Activated T-helper 1 cell treated with anti-CD3 and anti-CD28 coated beads, Interleukin-12 subunit alpha, Interleukin-12 subunit beta, Interleukin-2, Interleukin-4 antibody, amounts not matched to agents 30 ng/mL and 10 ng/mL and 1 ng/mL, durations not matched to agents 14 hours and 24 hours and 36 hours (primary cell): Measurements from ENCODE around the gene DBF4. TPM values are rescaled to one million over a fixed set of nuclear protein-coding genes. Genes with fewer than 3 reads are reported as not detected.
A peak's percentile ranks its signal among the peaks of the same experiment; 100 is the strongest.
"Not testable (repeated sequence)": the region's sequence is repeated elsewhere in the genome, so short reads cannot be mapped to it uniquely, and the experiment has no call there.

Source experiments
- DNase-seq: peaks from one replicate; pipeline ENCODE4 v3.0.0; 2021; ENCODE audit warnings: low spot score
- H3K27ac Mint-ChIP-seq: one replicate; pipeline ENCODE4 v1.8.0; 2021; ENCODE audit warnings: mild to moderate bottlenecking, mixed read lengths
- H3K27me3 Mint-ChIP-seq: one replicate; pipeline ENCODE4 v1.8.0; 2022; ENCODE audit warnings: mild to moderate bottlenecking, moderate library complexity, mixed read lengths; ENCODE audit not compliant: insufficient read depth
- H3K36me3 Mint-ChIP-seq: one replicate; pipeline ENCODE4 v1.8.0; 2021; ENCODE audit warnings: low read depth, mixed read lengths
- H3K4me1 Mint-ChIP-seq: one replicate; pipeline ENCODE4 v1.8.0; 2021; ENCODE audit warnings: low read depth, mixed read lengths
- H3K4me3 Mint-ChIP-seq: one replicate; pipeline ENCODE4 v1.8.0; 2021; ENCODE audit warnings: mild to moderate bottlenecking, moderate library complexity, mixed read lengths
- H3K9me3 Mint-ChIP-seq: one replicate; pipeline ENCODE4 v1.8.0; 2021; ENCODE audit warnings: mixed read lengths
- intact Hi-C: fragments of 100-400 bp; cut with micrococcal nuclease; formaldehyde crosslinking; loops from one replicate; pipeline ENCODE4 v1.15.1; 2024
- total RNA-seq: library from RNA; stranded (reverse); gene quantifications from 2 replicates; pipeline ENCODE4 v1.2.3, GENCODE V29; 2022

Gene DBF4
- total RNA-seq, 1 donor from 2014 or later: 68.6 TPM

DNA sequence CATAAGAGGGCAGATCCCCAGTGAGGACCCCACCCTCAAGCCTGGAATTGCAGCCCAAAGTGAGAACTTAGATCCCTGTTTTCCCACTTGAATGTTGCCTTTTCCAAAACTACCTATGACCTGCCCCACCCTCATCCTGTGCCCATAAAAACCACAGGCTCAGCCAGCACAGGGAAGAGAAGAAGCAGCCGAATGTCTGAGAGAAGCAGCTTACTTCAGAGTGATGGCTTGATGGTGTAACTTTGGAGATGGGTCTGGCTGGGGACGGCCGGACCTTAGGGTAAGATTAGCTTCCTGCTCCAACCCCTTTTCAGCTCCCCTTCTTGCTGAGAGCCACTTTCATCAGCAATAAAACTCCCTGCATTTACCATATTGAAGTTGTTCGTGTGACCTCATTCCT, 5.8 kb upstream of the DBF4 start:
- peaks cover 61% of the 10 kb centered on the region for H3K36me3 Mint-ChIP-seq
- H3K9me3 Mint-ChIP-seq: peaks cover 47% of the 10 kb centered on the region
- intact Hi-C loops: loop anchor here (10.0 kb wide), 1 partner anchor 816 kb away; the partner anchor contains the start of gene ELAPOR2
- peaks cover 32% of the 10 kb centered on the region for H3K4me1 Mint-ChIP-seq
- H3K27ac Mint-ChIP-seq: no peak overlapping the region
- no peak overlapping the region for H3K4me3 Mint-ChIP-seq
- DNase-seq: no peak
- H3K27me3 Mint-ChIP-seq: no peaks in the 10 kb centered on the region

DNA sequence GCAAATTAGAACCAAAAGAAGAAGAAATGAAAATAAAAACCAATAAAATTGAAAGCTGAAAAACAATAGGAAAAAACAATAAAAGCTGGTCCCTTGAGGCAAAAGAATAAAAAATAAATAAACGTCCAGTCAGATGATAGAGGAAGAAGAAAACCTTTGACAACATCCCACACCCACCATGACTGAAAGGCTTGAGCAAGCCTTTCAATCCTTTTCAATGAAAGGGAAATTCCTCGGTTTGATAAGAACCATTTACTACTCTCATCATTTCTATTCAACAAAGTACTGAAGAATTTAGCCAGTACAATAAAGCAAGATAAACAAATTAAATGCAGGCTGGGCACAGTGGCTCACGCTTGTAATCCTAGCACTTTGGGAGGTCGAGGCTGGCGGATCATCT, 3.9 kb upstream of the DBF4 start:
- Mint-ChIP-seq H3K4me3 (no peak overlapping the region), H3K4me1 (peaks cover 32% of the 10 kb centered on the region), H3K9me3 (peaks cover 31% of the 10 kb centered on the region), H3K36me3 (peaks cover 47% of the 10 kb centered on the region), H3K27me3 (no peaks in the 10 kb centered on the region), H3K27ac (no peak overlapping the region)
- no peak for DNase-seq
- intact Hi-C loops: loop anchor here (10.0 kb wide), 1 partner anchor 818 kb away; the partner anchor contains the start of gene ELAPOR2

DNA sequence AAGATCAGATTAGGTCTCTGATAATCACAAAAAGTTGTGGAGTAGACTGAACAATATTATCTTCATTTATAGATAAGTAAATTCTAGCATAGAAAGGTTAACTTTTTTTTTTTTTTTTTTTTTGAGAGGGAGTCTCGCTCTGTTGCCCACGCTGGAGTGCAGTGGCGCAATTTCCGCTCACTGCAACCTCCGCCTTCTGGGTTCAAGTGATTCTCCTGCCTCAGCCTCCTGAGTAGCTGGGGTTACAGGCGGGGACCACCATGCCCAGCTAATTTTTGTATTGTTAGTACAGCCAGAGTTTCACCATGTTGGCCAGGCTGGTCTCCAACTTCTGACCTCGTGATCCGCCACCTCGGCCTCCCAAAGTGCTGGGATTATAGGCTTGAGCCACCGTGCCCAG, 3.0 kb upstream of the DBF4 start:
- intact Hi-C loops: loop anchor here (10.0 kb wide), 1 partner anchor 819 kb away; the partner anchor contains the start of gene ELAPOR2
- not testable (repeated sequence) for H3K27ac Mint-ChIP-seq, DNase-seq, H3K27me3 Mint-ChIP-seq
- H3K4me3 Mint-ChIP-seq: peak overlapping the region; percentile 80
- H3K9me3 Mint-ChIP-seq: peaks cover 27% of the 10 kb centered on the region
- peaks cover 47% of the 10 kb centered on the region for H3K36me3 Mint-ChIP-seq
- peaks cover 37% of the 10 kb centered on the region for H3K4me1 Mint-ChIP-seq

DNA sequence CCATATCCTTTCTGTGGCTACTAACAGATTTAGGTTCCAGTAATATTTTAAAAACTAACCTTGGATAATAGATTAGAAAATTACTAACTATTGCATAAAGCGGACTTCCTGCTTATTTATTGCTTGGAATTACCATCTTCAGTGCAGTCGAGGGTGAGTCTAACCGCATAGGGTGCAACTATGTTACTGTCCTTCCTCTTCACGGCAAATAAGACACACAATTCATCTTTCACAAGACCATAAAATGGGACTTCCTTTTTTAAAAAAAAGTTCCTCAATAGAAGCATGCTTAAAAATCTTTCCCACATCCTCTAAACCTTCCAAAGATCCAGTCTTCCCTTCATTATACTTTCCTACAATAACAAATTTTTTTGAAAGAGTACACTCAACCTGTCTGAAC, 2.2 kb upstream of the DBF4 start:
- peak overlapping the region; percentile 80 for H3K4me3 Mint-ChIP-seq
- H3K36me3 Mint-ChIP-seq: peaks cover 48% of the 10 kb centered on the region
- intact Hi-C loops: loop anchor here (2.0 to 10.0 kb wide), 2 partner anchors 31 to 819 kb away; partner anchors contain the start of gene ELAPOR2
- H3K4me1 Mint-ChIP-seq: peaks cover 41% of the 10 kb centered on the region
- H3K9me3 Mint-ChIP-seq: peaks cover 27% of the 10 kb centered on the region
- no peak for DNase-seq
- peak overlapping the region; percentile 35 for H3K27ac Mint-ChIP-seq
- no peaks in the 10 kb centered on the region for H3K27me3 Mint-ChIP-seq

DNA sequence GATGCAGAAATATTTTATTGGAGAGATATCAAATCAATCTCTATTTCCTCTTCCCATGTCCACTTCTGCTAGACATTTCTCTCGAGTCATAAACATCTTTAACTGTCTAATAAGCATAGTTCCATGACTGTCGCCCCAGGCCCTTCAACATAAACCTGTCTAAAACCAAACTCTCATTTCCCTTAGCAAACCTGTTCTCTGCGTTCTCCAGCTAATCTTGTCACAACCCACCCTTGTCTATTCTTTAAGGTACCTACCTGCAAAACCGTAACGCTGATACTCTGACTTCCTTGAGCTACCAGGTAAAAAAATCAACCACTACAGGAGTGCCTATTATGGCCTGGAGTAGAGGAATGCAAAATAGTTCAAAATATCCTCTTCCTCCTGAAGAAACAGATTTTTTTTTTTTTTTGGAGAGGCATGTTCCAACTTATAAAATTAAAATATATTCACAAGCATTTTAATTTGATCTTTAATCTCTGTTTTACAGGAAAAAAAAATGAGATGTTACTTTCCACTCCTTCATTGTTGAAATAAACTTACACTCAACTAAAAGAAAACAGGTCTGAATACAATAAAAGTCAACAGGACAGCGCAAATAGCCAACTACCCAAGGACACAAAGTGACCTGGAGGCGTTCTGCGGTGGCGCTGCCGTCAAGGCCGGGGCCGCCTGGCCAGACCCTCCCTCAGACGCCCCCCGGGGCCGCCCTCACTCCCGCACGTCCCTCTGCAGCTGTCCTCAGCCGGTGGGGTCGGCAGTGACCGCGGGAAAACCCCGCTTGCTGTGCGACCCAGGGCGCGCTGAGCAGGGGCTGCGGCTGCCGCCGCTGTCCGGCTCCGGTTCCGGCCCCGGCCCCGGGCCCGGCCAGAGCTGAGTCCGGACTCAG, 898 bp upstream of the DBF4 start:
- H3K27ac Mint-ChIP-seq: peak overlapping the region; percentile 19
- no peaks in the 10 kb centered on the region for H3K27me3 Mint-ChIP-seq
- intact Hi-C loops: loop anchor here (1.0 to 10.0 kb wide), 9 partner anchors 12 to 1127 kb away; partner anchors contain the start of genes ADAM22, CROT, DMTF1 and ELAPOR2
- H3K36me3 Mint-ChIP-seq: peaks cover 47% of the 10 kb centered on the region
- H3K4me3 Mint-ChIP-seq: peak overlapping the region; percentile 80
- peaks cover 49% of the 10 kb centered on the region for H3K4me1 Mint-ChIP-seq
- H3K9me3 Mint-ChIP-seq: peaks cover 23% of the 10 kb centered on the region
- DNase-seq: peak; percentile 14

DNA sequence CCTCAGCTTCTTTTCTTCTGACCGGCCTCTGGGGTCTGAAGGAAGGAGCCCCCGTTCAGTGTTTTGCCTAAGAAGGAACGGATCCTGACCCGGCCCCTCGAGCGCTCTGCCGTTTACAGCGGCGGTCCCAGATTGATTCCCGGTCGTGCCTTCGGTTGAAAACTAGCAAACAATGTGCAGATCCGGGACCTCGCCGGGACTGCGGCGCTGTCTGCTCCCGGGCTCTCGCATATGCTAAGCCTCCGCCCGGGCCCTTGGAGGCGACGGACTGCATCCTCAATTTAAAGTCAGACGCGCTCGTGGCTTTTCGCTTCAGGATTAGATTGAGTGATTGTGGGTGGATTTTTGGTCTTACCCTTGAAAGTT, 559 bp downstream of the DBF4 start:
- Mint-ChIP-seq H3K9me3 (peaks cover 11% of the 10 kb centered on the region), H3K4me3 (peak overlapping the region; percentile 80), H3K27me3 (no peaks in the 10 kb centered on the region), H3K4me1 (peaks cover 60% of the 10 kb centered on the region), H3K27ac (peak overlapping the region; percentile 98), H3K36me3 (peaks cover 46% of the 10 kb centered on the region)
- intact Hi-C loops: loop anchor here (1.0 to 10.0 kb wide), 9 partner anchors 10 to 1125 kb away; partner anchors contain the start of genes ADAM22, CROT, DMTF1 and ELAPOR2
- peak; percentile 31 for DNase-seq

DNA sequence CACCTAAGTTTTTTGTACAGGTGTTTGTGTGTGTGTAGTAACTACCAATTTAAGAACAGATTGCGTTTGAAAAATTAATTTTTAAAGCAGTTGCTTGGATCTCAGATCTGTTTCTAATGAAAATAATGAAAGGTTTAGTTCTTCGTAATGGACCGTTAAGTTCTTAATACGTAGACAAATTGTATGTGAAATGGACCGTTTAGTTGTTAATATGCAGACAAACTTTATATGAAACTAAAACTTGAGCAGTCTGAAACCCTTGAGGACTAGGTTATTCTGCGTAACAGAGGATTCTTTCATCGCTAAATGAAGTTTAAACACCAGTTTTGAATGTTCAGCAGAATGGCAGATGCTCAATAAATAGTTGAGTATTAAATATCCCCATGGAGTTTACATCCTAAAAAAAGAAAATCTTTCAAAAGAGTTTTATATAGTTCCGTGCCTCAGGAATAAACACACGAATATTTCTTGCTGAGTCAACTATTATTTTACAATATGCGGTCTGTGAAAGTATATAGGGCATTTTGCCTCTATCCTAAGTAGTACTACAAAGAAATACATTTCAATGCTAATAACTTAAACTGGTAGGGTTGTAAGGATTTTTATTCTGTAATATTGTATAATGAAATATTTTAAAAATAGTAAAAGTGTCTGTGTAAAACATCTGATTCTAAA, 1.2 kb downstream of the DBF4 start:
- peaks cover 4% of the 10 kb centered on the region for H3K9me3 Mint-ChIP-seq
- H3K27me3 Mint-ChIP-seq: no peaks in the 10 kb centered on the region
- peak overlapping the region; percentile 80 for H3K4me3 Mint-ChIP-seq
- intact Hi-C loops: loop anchor here (1.0 to 10.0 kb wide), 4 partner anchors 343 to 1125 kb away; partner anchors contain the start of genes DMTF1, ELAPOR2 and SRI
- peaks cover 59% of the 10 kb centered on the region for H3K4me1 Mint-ChIP-seq
- H3K27ac Mint-ChIP-seq: peak overlapping the region; percentile 98
- H3K36me3 Mint-ChIP-seq: peaks cover 45% of the 10 kb centered on the region
- DNase-seq: no peak

DNA sequence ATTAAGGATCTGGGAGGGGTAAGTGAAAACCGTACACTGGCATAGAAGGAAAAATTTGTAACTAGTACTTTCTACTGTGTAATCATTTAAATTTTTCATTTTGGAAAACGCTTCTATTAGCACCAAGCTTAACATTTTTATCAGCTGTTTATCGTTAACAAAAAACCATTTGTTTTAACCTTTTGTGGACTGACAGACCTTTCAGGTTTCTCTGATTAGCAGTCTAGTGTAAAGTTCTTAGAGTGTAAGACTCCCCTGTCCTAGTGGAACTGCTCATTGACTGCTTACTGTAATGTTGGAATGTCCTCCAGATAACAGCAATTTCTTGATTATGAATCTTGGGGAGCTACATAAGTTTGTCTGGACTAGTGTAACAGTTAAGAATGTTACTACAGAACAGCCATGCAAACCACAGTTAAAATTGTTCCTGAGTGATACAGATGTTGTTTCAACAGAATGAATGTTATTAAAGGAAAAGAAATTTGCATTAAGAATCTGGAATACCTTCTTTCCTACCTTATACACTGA, 2.0 kb downstream of the DBF4 start:
- no peak overlapping the region for H3K27ac Mint-ChIP-seq
- DNase-seq: no peak
- H3K27me3 Mint-ChIP-seq: no peaks in the 10 kb centered on the region
- H3K4me3 Mint-ChIP-seq: peak overlapping the region; percentile 80
- peaks cover 57% of the 10 kb centered on the region for H3K4me1 Mint-ChIP-seq
- H3K9me3 Mint-ChIP-seq: no peaks in the 10 kb centered on the region
- intact Hi-C loops: loop anchor here (5.0 to 10.0 kb wide), 3 partner anchors 726 to 1124 kb away; partner anchors contain the start of genes DMTF1 and ELAPOR2
- peaks cover 42% of the 10 kb centered on the region for H3K36me3 Mint-ChIP-seq

DNA sequence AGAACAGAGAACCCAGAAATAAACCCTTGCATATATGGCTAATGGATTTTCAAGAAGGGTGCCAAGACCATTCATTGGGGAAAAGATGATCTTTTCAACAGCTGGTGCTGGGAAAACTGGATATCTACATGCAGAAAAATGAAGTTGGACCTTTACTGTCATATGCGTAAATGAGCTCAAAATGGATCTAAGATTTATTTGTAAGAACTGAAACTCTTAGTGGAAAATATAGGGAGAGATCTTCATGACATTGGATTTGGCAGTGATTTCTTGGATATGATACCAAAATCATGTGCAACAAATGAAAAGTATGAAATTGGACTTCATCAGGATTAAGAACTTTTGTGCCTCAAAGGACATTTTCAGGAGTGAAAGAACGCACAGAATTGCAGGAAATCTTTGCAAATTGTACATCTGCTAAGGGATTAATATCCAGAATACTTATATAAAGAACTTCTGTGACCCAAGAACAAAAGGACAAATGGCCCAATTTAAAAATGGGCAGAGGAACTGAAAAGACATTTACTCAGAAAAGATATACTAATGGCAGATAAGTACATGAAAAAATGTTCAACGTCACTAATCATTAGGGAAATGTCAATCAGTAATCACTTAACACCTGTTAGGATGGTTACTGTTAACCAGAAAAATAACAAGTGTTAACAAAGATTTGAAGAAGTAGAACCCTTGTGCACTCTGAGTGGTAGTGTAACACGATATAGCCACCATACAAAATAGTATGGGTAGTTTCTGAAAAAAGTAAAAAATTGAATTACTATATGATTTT, 6.1 kb downstream of the DBF4 start:
- Mint-ChIP-seq H3K4me1 (peaks cover 51% of the 10 kb centered on the region), H3K27me3 (no peaks in the 10 kb centered on the region), H3K9me3 (no peaks in the 10 kb centered on the region), H3K4me3 (no peak overlapping the region), H3K27ac (no peak overlapping the region), H3K36me3 (peaks cover 48% of the 10 kb centered on the region)
- intact Hi-C loops: no loop called here
- DNase-seq: no peak

DNA sequence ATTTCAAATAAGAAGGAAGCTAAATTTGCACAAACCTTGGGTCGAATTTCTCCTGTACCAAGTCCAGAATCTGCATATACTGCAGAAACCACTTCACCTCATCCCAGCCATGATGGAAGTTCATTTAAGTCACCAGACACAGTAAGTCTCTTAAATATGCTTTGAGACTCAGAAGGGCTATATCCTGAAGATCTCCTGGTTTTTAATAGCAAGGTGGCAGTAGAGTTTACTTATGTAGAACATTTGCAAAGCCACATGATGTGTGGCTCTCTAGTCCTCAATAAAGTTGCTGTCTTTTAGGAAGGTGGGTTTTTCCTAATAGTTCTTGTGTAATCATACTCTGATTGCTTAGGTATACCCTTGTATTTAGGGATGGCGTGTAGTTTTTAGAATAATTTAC, 8.7 kb downstream of the DBF4 start:
- no peaks in the 10 kb centered on the region for H3K9me3 Mint-ChIP-seq
- H3K4me3 Mint-ChIP-seq: no peak overlapping the region
- DNase-seq: no peak
- intact Hi-C loops: no loop called here
- peaks cover 48% of the 10 kb centered on the region for H3K36me3 Mint-ChIP-seq
- peaks cover 37% of the 10 kb centered on the region for H3K4me1 Mint-ChIP-seq
- H3K27ac Mint-ChIP-seq: no peak overlapping the region
- no peaks in the 10 kb centered on the region for H3K27me3 Mint-ChIP-seq

DNA sequence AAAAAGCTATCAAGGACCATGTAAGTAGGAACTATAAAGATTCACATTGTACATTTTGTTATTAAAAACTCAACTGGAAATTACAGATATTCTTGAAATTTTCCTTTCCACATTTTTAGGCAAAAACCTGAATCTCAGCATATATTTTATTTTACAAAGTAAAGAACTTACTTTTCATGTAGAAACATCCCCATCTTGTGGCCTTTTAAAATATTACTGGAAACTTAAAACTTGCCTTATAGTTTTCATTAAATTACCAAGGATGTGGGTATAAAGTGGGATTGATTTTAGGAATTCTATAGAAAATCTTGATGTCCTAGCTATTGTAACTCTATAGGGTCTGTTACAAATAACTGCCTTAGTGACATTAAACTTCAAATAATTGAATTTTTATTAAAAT, 10.6 kb downstream of the DBF4 start:
- Mint-ChIP-seq H3K36me3 (peaks cover 42% of the 10 kb centered on the region), H3K27me3 (no peaks in the 10 kb centered on the region), H3K9me3 (no peaks in the 10 kb centered on the region), H3K4me1 (peaks cover 24% of the 10 kb centered on the region), H3K4me3 (no peak overlapping the region), H3K27ac (no peak overlapping the region)
- intact Hi-C loops: loop anchor here (1.0 kb wide), 3 partner anchors 11 to 381 kb away; partner anchors contain the start of genes DBF4 and SLC25A40
- no peak for DNase-seq

DNA sequence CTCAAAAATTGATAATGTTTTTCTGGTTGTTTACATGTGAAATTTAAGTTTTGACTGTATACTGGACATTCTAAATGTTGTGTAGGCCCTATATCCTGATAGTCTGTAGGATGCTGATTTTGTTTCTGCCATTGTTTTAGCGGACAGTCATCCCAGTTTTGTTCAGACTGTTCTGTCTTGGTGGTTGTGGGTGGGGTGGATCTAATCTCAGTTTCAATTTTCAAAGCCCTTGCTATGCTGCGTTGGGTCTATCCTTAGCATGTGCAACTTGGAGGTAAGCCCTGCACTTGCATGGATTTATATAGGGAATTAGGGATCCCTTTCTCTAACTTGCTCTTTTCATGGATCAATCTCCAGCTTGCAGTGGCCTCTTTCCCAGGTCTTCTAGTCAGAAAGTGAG, 19.1 kb downstream of the DBF4 start:
- no peak for DNase-seq
- Mint-ChIP-seq H3K4me1 (peaks cover 24% of the 10 kb centered on the region), H3K27ac (no peak overlapping the region), H3K4me3 (no peak overlapping the region), H3K27me3 (no peaks in the 10 kb centered on the region), H3K9me3 (no peaks in the 10 kb centered on the region), H3K36me3 (peaks cover 44% of the 10 kb centered on the region)
- intact Hi-C loops: loop anchor here (5.0 kb wide), 1 partner anchor 48 kb away; no protein-coding TSS in a partner anchor
